Central memory CD8-positive, alpha-beta T cell (primary cell): ENCODE measurements around the gene DEPDC1B.
"Not testable (repeated sequence)": the region's sequence is repeated elsewhere in the genome, so short reads cannot be mapped to it uniquely, and the experiment has no call there.

ENCODE experiments used
- ATAC-seq: fragments of 150-1000 bp; cut with Tn5 transposase; replicated peaks from 2 replicates; pipeline ENCODE4 v1.10.0; 2022; ENCODE audit warnings: mild to moderate bottlenecking, moderate FRiP score, moderate number of reproducible peaks; ENCODE audit not compliant: poor library complexity, severe bottlenecking; ENCODE audit errors: extremely low read depth
- DNase-seq, 2 donors: peaks; one replicate each; pipeline ENCODE4 v3.0.0; 2021; ENCODE audit warnings: low spot score in 2 of 2
- H3K27ac Mint-ChIP-seq: one replicate; pipeline ENCODE4 v1.8.0; 2022; ENCODE audit warnings: low read depth, mild to moderate bottlenecking, moderate library complexity, mixed read lengths
- H3K27me3 Mint-ChIP-seq: one replicate; pipeline ENCODE4 v1.8.0; 2022; ENCODE audit warnings: mixed read lengths
- H3K36me3 Mint-ChIP-seq: one replicate; pipeline ENCODE4 v1.8.0; 2022; ENCODE audit warnings: mild to moderate bottlenecking, moderate library complexity, mixed read lengths; ENCODE audit not compliant: insufficient read depth
- H3K4me1 Mint-ChIP-seq: one replicate; pipeline ENCODE4 v1.8.0; 2022; ENCODE audit warnings: mixed read lengths
- H3K4me3 Mint-ChIP-seq: one replicate; pipeline ENCODE4 v1.8.0; 2022; ENCODE audit warnings: mild to moderate bottlenecking, moderate library complexity, mixed read lengths
- H3K9me3 Mint-ChIP-seq: one replicate; pipeline ENCODE4 v1.8.0; 2022; ENCODE audit warnings: mixed read lengths

DEPDC1B gene

DNA sequence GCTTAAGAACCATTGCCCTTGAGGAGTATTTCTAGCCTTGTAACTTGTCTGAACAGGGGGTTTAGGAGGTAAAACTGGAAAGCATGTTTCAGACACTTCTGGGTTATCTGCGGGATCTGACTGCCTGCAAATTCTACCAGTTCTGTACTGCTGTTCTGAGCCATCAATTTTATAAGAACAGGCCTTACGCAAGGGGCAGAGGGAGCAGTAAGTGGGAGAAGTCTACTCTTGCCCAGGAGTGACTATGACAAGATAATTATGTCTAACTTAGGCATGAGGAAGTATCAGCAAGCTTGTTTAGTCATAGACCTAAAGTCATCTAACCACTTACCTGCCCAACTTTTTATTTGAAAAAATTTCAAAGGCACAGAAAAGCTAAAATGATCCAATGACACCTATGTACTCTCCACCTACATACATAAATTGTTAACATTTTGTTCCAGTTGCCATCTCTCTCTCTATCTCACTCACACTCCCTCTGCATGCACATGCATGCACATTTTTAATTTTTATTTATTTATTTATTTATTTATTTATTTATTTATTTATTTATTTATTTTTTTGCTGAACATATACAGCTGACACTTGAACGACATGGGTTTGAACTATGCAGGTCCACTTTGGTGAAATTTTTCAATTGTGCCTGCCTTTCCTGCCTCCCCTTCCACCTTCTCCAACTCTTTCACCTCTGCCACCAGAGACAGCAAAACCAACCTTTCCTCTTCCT lies 18.4 kb upstream of the DEPDC1B start:
- ATAC-seq (no peak), DNase-seq (no peak)
- no peaks in the 10 kb centered on the region for H3K9me3 Mint-ChIP-seq
- no peak overlapping the region for H3K27ac Mint-ChIP-seq
- H3K4me1 Mint-ChIP-seq = no peaks in the 10 kb centered on the region
- H3K36me3 Mint-ChIP-seq = peaks cover 1% of the 10 kb centered on the region
- no peak overlapping the region for H3K4me3 Mint-ChIP-seq
- peaks cover 80% of the 10 kb centered on the region for H3K27me3 Mint-ChIP-seq

DNA sequence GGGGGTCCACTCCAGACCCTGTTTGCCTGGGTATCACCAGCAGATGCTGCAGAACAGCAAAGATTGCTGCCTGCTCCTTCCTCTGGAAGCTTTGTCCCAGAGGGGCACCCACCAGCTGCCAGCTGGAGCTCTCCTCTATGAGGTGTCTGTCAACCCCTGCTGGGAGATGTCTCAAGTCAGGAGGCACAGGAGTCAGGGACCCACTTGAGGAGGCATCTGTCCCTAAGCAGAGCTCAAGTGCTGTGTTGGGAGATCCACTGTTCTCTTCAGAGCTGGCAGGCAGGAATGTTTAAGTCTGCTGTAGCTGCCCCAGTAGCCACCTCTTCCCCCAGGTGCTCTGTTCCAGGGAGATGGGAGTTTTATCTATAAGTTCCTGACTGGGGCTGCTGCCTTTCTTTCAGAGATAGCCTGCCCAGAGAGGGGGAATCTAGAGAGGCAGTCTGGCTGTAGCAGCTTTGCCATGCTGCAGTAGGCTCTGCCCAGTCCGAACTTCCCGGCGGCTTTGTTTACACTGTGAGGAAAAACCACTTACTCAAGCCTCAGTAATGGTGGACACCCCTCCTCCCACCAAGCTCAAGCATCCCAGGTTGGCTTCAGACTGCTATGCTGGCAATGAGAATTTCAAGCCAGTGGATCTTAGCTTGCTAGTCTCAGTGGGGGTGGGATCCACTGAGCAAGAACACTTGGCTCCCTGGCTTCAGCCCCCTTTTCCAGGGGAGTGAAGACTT lies 15.4 kb upstream of the DEPDC1B start:
- not testable (repeated sequence) for H3K4me3 Mint-ChIP-seq, H3K9me3 Mint-ChIP-seq, DNase-seq, H3K36me3 Mint-ChIP-seq, H3K27ac Mint-ChIP-seq, H3K4me1 Mint-ChIP-seq, ATAC-seq
- peaks cover 78% of the 10 kb centered on the region for H3K27me3 Mint-ChIP-seq

DNA sequence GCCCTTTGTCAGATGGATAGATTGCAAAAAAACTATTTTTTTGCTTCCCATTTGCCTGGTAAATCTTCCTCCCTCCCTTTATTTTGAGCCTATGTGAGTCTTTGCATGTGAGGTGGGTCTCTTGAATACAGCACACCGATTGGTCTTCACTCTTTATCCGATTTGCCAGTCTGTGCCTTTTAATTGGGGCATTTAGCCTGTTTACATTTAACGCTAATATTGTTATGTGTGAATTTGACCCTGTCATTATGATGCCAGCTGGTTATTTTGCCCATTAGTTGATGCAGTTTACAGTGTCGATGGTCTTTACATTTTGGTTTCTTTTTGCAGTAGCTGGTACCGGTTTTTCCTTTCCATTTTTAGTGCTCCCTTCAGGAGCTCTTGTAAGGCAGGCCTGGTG lies 13.0 kb upstream of the DEPDC1B start:
- H3K36me3 Mint-ChIP-seq = no peaks in the 10 kb centered on the region
- DNase-seq (no peak), ATAC-seq (no peak)
- no peaks in the 10 kb centered on the region for H3K9me3 Mint-ChIP-seq
- H3K4me3 Mint-ChIP-seq = no peak overlapping the region
- H3K27me3 Mint-ChIP-seq = peaks cover 54% of the 10 kb centered on the region
- no peak overlapping the region for H3K27ac Mint-ChIP-seq
- H3K4me1 Mint-ChIP-seq = no peaks in the 10 kb centered on the region

DNA sequence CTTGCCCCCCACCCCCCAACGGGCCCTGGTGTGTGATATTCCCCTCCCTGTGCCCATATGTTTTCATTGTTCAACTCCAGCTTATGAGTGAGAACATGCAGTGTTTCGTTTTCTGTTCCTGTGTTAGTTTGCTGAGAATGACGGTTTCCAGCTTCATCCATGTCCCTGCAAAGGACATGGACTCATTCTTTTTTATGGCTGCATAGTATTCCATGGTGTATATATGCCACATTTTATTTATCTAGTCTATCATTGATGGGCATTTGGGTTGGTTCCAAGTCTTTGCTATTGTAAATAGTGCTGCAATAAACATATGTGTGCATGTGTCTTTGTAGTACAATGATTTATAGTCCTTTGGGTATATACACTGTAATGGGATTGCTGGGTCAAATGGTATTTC lies 11.9 kb upstream of the DEPDC1B start:
- not testable (repeated sequence) for DNase-seq, H3K36me3 Mint-ChIP-seq, H3K4me1 Mint-ChIP-seq, ATAC-seq, H3K4me3 Mint-ChIP-seq, H3K27ac Mint-ChIP-seq, H3K9me3 Mint-ChIP-seq
- H3K27me3 Mint-ChIP-seq = peaks cover 44% of the 10 kb centered on the region

DNA sequence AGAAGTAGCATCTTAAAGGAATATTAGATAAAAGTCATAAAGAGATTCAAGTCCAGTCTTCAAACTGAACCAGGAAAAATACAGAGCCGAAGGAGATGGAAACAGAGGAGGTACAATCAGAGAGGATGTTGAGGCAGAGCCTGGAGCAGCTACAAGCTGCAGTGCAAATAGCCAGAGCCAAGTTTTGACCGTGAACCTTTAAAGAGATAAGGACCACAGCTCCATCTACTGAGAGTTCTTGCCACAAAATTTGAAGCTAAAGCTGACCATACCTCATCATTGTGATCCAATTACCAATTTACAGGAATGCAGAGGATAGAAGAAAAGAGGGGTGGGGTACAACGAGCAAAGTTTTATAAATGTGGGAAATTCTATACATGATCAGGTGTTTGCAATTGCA lies 10.4 kb upstream of the DEPDC1B start:
- Mint-ChIP-seq H3K27me3 (peaks cover 32% of the 10 kb centered on the region), H3K4me3 (no peak overlapping the region), H3K27ac (no peak overlapping the region), H3K36me3 (no peaks in the 10 kb centered on the region), H3K4me1 (no peaks in the 10 kb centered on the region), H3K9me3 (no peaks in the 10 kb centered on the region)
- no peak for ATAC-seq
- DNase-seq = no peak

DNA sequence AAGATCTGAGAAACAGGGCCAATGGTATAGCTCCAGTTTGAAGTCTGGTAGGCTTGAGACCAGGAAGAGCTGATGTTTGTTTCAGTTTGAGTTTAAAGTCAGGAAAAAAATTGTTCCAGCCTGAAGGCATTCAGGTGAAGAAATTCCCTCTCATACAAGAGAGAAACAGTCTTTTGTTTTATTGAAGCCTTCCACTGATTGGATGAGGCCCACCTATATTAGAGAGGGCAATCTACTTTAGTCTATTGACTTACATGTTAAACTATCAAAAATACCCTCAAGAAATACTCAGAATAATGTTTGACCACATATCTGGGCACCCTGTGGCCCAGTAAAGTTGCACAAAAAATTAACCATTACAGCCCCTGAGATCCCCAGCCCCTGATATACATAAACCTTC lies 5.2 kb upstream of the DEPDC1B start:
- Mint-ChIP-seq H3K27ac (no peak overlapping the region), H3K36me3 (peaks cover 2% of the 10 kb centered on the region), H3K27me3 (no peaks in the 10 kb centered on the region), H3K4me1 (peaks cover 15% of the 10 kb centered on the region), H3K9me3 (no peaks in the 10 kb centered on the region), H3K4me3 (no peak overlapping the region)
- ATAC-seq (no peak), DNase-seq (no peak)

DNA sequence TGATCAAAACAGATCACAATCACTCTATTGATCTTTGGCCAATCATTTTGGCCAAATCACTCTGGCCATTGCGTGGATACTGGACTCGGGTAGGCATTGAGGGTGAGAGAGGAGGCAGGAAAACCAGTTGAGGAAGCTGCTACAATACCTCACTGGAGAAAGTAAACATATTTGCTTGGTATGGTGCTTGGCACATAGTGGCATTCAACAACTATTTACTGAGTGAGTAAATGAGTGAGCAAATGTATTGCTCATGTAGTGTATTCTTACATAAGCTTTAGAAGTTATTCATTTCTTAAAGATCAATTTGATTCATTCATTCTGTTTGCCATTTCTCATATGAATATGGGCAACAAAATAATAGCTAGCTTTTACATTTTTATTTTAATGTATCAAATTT lies 4.0 kb upstream of the DEPDC1B start:
- DNase-seq (no peak), ATAC-seq (no peak)
- no peak overlapping the region for H3K27ac Mint-ChIP-seq
- peaks cover 2% of the 10 kb centered on the region for H3K36me3 Mint-ChIP-seq
- H3K9me3 Mint-ChIP-seq = no peaks in the 10 kb centered on the region
- no peak overlapping the region for H3K4me3 Mint-ChIP-seq
- peaks cover 19% of the 10 kb centered on the region for H3K4me1 Mint-ChIP-seq
- H3K27me3 Mint-ChIP-seq = no peaks in the 10 kb centered on the region

DNA sequence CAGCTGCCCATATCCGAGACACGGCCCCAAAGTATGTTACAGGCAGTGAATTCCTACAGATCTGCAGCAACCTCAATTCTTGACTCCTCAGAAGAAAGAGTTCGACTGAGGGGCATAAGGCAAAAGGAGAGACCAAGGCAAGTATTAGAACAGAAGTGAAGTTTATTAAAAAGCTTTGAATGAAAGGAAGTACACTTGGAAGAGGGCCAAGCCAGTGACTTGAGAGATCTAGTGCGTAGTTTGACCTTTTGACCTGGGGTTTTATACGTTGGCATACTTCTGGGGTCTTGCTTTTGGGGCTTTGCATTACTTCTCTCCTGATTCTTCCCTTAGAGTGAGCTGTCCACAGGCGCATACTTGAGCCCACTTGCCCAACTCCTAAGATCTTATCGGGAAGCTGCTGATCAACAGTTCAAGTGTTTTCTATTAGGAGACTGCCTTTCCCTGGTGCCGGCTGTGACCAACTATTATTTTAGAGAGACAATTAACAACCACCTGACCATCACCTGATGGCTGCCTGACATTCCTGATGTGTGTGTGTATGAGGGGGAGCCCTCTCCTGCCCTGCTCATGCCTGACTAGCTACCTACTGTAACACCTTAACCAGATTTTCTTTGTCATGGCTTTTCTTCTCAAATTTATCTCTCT lies 1.5 kb upstream of the DEPDC1B start:
- DNase-seq = no peak
- H3K27ac Mint-ChIP-seq = no peak overlapping the region
- H3K36me3 Mint-ChIP-seq = peaks cover 2% of the 10 kb centered on the region
- peaks cover 22% of the 10 kb centered on the region for H3K4me1 Mint-ChIP-seq
- no peaks in the 10 kb centered on the region for H3K27me3 Mint-ChIP-seq
- H3K9me3 Mint-ChIP-seq = no peaks in the 10 kb centered on the region
- no peak for ATAC-seq
- H3K4me3 Mint-ChIP-seq = peak overlapping the region; percentile 89

DNA sequence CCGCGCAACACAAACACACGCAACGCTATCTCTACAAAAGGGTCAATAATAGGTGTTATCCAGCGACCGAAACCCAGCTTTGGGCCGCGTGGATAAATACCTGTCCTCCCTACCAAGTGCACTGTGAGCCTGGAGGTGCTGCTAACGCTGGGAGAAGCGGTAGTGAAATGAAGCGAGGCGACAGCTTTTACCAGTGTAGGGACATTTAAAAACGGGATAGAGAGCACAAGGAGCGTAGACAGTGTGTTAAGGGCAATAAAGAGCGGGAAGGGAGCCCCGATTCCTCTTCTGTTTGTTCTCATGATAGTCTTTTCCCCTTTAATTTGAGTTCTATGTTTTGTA lies 421 bp upstream of the DEPDC1B start:
- Mint-ChIP-seq H3K9me3 (no peaks in the 10 kb centered on the region), H3K4me1 (peaks cover 22% of the 10 kb centered on the region), H3K4me3 (peak overlapping the region; percentile 89), H3K27ac (peak overlapping the region; percentile 78), H3K36me3 (peaks cover 2% of the 10 kb centered on the region), H3K27me3 (no peaks in the 10 kb centered on the region)
- ATAC-seq (peak; percentile 29), DNase-seq (no peak)

DNA sequence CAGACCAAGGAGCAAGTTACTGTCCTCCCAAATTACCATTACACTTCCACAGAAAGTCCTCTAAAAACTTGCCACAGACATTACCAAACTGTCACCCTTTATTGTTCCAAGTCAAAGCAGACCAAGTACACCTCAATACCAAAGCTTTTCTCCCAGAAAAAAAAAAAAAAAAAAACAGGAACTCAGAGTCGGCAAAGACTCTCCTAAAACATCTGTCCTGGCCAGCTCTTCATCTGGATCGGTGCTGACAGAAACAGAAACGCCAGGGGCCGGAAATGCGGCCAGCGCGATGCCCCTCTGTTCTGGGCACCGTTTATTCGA lies 718 bp downstream of the DEPDC1B start:
- Mint-ChIP-seq H3K27me3 (no peaks in the 10 kb centered on the region), H3K36me3 (peaks cover 2% of the 10 kb centered on the region), H3K4me1 (peaks cover 22% of the 10 kb centered on the region), H3K27ac (peak overlapping the region; percentile 78), H3K9me3 (no peaks in the 10 kb centered on the region), H3K4me3 (peak overlapping the region; percentile 89)
- DNase-seq (no peak), ATAC-seq (no peak)

DNA sequence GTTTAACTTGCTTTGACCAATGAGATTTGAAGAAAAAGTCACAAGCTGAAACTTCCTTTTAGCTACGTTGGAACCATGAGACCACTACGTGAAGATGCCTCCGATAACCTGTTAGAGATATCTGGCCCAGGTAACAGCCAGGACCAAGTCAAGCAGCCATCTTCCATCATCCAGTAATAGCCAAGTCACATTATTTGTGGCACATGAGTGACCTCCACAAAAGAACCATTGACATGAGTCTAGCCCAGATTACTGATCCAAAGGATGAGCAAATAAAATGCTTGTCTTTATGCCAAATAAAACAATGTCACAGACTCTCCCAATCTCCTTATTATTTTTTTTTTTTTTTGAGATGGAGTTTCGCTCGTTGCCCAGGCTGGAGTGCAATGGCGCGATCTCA lies 1.6 kb downstream of the DEPDC1B start:
- Mint-ChIP-seq H3K36me3 (peaks cover 2% of the 10 kb centered on the region), H3K4me1 (peaks cover 22% of the 10 kb centered on the region), H3K4me3 (peak overlapping the region; percentile 31), H3K27me3 (no peaks in the 10 kb centered on the region), H3K27ac (no peak overlapping the region), H3K9me3 (no peaks in the 10 kb centered on the region)
- no peak for DNase-seq
- ATAC-seq = no peak

DNA sequence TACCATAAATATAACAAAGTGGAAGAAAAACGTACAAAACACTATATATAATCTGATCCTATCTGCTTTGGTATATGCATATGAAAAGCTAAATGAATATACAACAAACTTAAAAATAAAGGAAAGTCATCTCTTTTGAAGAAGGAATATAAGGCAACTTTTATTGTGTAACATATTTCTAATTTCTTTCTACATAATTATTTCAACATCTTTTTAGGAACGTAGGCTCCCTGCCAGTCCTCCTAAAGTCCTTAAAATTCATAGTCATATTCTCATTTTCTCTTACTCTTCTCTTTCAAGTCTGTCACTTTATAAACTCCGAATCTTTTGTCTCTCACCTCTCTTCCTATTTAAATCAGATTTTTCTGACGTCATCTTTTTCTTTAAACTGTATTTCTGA lies 9.6 kb downstream of the DEPDC1B start:
- Mint-ChIP-seq H3K9me3 (no peaks in the 10 kb centered on the region), H3K27me3 (no peaks in the 10 kb centered on the region), H3K36me3 (no peaks in the 10 kb centered on the region), H3K4me3 (no peak overlapping the region), H3K4me1 (no peaks in the 10 kb centered on the region), H3K27ac (no peak overlapping the region)
- DNase-seq (no peak), ATAC-seq (no peak)

DNA sequence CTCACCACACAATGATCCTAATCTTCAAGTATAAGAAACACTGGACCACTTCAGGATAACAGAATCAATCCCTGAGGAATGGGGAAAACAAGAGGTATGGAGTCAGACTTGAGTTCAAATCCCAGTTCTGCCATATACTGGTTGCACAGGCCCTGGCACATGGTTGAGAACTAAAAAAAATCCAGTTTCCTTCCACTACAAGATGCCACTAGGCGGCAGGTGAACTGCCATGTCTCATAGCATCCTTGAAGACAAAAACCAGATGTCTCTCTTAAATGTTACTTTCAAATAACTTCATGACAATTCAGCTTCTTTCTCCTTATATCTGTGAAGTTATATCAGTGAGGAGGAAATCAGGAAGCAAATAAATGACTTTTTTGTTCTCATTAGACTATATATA lies 11.0 kb downstream of the DEPDC1B start:
- no peak for DNase-seq
- H3K36me3 Mint-ChIP-seq = no peaks in the 10 kb centered on the region
- H3K27ac Mint-ChIP-seq = no peak overlapping the region
- H3K4me1 Mint-ChIP-seq = no peaks in the 10 kb centered on the region
- ATAC-seq = no peak
- H3K9me3 Mint-ChIP-seq = no peaks in the 10 kb centered on the region
- no peak overlapping the region for H3K4me3 Mint-ChIP-seq
- H3K27me3 Mint-ChIP-seq = no peaks in the 10 kb centered on the region
